HuH-7.5 (cell line): Measurements from ENCODE around the gene RGS14.
"Not testable (repeated sequence)": the region's sequence is repeated elsewhere in the genome, so short reads cannot be mapped to it uniquely, and the experiment has no call there.

ENCODE experiments used
- DNase-seq: peaks from one replicate; pipeline ENCODE4 v3.0.0; 2011; ENCODE audit warnings: low spot score

RGS14 gene

DNA sequence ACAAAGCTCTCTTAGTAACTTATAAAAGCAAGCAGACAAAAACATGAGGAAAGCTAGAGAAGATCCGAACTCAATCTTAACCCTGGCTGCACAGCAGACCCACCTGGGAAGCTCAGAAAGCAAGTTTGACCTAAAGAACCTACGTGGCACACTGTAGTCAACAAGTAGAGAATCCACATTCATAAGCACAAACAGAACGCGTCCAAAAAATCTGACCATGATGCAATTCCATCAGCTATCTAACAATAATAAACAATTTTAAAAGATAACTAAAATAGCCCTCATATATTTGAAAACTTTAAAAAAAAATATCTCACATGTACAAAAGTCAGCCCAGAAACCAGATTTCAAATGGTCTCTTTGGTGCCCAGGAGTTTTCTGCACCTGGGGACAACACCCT lies 10.9 kb upstream of the RGS14 start:
- no peak for DNase-seq

DNA sequence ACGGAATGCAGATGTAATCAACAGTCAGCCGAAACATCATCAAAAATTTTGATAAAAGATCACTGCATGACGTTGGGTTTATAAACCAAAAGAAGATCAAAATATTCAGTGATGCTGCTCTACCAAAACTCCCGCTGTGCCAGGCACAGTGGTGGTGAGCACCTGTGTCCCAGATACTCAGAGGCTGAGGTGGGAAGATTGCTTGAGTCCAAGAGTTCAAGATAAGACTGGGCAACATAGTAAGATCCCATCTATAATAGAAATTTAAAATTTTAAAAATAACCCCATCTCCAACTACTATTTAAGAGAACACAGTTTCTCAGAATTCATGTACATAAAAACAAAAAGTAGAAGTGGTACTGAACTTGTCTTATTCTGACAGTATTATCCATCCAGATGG lies 10.0 kb upstream of the RGS14 start:
- DNase-seq, result no peak

DNA sequence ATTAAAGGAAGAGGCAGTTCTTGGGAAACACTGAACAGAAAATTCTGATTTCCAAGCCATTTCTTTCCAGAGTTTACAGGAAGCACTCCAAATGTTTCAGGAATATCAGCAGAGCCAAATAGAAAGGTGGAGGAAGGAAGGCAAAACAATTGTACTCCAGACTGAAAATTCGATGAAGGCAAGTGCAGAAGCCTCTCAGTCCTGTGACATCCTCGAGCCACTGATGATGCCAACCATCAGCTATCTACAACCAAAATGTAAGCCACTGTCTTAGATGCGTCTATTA lies 8.4 kb upstream of the RGS14 start:
- DNase-seq, result no peak

DNA sequence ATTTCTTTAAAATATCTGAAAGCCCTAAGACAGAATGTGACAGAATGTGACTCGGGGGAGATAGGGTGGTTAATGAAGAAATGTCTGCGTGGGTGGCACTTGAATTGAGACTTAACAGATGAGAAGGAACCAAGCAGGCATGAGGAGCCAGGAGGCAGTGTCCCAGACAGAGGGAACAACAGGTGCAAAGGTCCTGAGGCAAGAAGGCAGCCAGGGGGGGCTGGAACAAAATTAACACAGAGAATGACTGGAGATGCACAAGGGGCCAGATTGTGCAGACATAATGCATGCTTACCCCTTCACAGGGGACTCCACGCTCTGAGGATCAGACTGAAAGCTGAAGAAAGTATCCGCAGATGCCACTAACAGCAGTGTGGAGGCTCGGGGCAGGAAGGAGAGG lies 8.0 kb upstream of the RGS14 start:
- DNase-seq, result no peak

DNA sequence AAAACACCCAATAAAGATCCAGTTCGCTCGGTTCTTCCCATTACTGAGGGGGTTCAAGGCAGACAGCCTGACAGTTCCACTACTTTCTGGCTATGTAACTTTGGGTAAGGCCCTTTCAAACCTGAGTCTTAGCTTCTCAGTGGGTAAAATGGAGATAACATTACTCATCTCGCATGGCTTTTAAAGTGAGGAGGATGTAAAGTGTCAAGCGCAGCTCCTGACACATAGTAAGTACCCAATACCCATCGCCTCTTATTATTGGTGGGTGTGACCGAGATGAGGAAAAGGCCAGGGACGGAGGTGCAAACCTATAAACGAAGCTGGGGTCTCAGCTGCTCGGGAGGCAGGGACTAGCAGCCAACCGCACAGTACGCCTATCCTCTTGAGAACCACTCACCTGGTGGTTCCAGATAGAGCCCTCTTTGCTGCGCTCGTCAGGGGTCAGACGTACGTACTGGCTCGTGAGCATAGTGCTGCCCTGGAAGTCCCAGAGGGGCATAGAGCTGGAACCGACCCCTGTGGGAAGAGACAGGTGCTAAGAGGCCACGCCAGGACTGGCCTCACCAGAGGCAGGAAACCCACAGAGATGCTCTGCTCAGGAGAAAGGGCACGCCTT lies 6.8 kb upstream of the RGS14 start:
- no peak for DNase-seq

DNA sequence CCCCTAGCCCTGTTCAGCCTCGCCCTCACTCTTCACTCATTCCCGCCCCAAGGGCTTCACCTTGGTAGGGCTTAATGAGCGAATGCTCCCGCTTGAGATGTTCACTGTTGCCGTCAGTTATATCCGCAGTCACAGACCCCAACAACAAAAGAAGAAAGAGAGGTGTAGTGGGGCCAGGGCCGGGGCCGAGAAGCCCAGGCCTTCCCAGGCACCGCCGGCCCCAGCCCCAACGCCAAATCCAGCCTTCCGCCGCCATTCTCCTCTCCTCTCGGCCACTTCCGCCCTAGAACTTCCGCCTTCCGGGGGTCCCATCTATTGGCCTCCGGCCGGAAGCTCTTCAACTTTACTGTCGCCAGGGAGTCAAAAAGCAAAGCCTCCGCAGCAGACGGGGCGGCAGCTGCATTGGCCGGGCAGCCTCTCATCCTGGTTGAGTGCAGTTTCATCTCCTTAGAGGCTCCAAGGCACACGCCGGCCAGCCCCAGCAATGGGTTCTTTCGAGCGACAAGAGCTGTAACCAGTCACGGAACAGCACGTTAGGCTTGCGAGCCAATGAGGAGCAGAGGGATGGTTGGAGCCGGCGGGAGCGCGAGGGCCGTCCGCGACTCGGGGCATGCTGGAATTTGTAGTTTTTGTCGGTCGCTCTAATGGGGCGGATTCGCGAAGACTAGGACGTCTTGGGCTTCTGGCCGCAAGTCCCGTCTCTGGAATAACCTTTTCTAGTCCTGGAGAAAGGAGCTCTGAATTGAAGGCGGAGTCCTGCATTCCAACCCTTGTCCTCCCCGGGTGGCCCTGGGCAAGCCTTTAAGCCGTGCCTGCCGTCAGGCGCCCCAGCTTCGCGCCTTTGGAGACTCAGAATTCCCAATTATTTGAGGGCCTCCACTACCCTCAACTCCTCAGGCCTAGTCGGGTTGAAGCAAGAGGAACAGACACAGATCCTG lies 6.1 kb upstream of the RGS14 start, which contains the start of gene LMAN2:
TSS of gene LMAN2 (minus strand) at position 277 of the 938 bp plus-strand sequence. CDS start at position 256, 21 bp downstream.
- peak; percentile 95 for DNase-seq

DNA sequence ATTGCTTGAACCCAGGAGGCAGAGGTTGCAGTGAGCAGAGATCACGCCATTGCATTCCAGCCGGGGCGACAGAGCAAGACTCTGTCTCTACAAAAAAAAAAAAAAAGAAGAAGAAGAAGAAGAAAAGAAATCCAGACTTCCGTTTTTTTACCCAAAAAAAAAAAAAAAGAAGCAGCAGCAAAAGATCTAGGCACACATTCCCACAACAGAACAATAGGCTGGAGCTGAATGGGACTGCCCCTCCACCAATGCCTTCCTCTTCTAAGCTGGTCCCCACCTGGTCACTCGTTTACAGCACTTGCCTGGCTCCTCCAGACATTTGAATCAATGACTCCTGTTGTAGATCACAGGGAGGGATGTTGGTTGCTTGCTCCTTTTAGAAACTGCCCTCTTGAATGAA lies 4.6 kb upstream of the RGS14 start:
- no peak for DNase-seq

DNA sequence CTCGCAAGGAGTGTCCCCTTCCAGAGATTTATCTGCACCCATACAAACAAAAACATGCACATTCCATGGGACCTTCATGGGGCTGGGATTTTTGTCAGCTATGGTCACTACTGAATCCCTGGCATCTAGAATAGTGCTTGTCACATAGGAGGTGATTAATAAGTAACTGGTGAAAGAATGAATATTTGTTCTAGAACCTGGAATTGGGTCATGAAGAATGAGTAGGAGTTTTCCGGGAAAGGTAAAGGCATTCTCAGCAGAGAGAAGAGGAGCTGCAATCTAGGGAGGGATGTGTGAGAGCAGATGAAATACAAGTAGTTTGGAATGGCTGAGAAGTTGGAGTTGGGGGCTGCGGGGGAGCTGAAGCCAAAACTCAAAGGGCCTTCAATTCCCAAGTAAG lies 3.5 kb upstream of the RGS14 start:
- DNase-seq, result no peak

DNA sequence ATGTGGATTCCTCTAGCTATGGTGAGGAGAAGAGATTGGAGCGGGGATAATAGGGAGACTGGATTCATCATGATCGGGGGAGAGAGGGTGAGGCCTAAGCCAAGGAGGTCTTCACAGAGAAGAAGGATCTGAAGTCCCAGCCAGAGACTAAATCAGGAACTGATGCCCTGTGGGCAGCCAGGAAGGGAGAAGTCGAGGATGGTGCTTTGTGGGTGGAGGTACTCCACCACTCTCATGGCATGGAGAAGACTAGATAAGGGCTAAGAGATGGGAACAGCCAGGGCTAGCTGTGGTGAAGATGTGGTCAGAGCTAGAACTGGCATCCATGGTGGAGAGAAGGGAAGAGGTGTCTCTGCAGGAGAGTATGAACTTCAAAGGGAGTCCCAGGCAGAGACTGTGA lies 3.0 kb upstream of the RGS14 start:
- DNase-seq, result no peak

DNA sequence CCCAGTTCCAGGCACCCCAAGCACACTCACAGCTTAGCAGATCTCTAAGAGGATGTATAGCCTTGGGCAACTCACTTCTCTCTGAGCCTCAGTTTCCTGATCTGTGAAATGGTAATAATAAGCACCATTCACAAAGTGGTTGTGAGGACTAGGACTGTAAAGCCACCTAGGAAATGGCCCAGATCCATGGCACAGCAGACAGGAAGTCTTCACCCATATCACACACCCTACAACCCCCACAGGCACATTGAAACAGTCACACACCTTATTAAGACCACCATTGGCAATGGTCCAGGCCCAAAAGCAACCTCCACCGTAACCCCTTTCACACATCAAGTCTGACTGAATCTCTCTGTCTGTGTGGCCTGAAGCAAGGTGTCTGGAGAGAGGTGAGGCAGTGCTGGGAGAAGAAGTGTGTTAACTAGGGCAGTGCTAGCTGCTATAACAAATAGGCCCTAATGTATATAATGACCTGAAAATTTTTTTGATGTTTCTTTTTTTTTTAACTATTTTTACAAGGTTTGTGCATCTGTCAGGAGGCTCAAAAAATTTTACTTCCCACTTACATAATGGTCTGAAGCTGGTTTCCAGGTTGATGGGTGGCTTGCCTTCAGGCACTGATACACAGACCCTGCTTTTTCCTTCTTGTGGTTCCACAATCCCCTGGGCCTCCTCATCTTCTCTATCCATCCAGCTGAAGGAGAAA lies 2.4 kb upstream of the RGS14 start:
- DNase-seq, result no peak

DNA sequence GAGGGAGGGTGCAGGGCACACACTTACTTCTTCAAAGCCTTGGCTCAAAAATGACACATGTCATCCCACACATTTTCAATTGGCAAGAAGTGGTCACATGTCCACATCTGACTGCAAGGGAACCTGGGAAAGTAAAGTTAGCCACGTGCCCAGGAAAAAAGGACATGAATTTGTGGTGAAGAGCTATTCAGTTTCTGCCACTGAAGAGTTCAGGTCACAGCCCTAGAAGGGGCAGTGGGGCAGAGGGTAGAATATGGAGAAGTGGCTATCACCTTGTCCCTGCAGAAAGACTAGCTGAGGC lies 1.9 kb upstream of the RGS14 start:
- DNase-seq, result no peak

DNA sequence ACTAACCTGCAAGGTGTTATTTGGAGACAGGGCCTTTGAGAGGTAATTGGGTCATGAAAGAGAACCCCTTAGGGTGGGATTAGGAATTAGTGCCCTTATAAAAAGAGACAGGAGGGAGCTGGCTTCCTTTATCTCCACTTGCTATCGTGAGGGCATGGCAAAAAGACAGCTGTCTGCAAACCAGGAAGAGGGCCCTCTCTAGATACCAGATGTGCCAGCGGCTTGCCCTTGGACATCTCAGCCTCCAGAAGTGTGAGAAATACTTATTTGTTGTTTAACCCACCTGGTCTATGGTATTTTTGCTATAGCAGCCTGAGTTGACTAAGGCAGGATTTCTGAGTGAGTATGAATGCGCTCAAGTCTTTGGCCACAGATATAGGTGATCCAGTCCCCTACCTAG lies 978 bp upstream of the RGS14 start:
- no peak for DNase-seq

DNA sequence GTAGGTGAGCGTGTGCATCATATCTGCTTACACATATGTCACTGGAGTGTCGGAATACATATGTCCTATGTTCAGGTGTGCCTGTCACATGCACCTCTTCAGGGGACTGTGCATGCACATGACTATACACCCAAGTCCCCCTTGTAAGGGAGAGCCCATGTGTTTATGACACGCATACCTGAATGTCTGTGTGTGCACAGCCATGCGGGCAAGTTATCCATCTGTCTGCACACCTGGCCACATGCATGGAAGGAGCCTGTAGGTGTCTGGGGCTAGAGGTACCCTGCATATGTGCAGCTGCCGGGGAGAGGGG lies 622 bp upstream of the RGS14 start:
- no peak for DNase-seq

DNA sequence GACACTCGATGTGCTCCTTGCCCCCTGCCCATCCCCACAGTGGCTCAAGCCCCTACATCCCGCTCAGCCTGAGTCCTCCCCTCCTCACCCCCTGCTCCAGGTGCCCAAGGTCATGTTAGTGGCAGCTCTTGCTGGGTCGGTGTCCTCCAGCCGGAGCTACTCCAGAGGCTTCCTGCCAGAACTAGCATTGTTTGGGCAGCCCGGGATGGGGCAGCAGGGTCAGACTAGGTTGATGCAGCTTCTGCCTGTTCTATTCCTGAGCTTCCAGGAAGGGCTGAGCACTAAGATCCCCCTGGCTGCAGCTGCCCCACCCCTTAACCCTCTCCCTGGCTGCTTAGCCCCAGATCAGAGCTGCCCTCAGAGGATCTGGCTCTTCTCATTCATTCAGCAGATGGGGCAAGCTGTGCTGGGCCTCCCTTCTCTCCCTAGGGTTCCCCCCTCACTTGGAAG lies 671 bp downstream of the RGS14 start:
- no peak for DNase-seq

DNA sequence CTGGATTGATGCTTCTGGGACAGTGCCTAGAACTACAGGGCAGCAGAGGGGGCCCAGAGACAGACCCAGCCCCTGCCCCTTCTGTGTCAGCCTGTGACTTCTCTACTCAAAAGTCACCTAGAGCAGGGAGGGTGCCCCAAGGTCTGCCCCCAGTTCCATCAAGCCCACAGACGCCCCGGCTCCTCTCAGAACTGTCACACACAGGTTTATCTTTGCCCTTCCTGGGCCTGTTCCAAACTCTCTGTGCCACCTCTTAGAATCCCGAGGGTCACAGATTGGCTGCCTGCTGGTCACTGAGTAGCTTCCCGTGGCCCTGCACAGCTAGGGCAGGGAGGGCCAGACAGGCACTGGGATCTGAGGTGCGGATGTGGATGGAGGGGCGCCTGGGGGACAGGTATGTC lies 1.7 kb downstream of the RGS14 start:
- no peak for DNase-seq

DNA sequence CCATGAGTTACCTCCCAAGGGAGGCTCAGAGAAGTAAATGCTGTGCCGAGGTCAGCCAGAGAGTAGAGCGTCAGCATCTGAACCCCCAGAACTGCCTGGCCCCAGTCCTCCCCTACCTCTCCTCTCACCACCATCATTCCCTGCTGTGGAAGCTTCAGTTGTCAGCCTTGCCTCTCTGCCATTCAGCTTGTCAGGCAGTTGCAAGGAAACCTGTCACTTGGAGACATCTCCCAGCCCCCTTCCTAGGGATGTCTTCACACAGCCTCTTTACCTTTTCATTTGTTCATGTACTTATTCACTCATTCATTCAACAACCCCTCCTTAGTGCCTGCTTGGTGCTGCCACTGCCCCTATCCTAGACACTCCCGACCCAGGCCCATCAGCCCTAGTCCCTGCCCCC lies 2.1 kb downstream of the RGS14 start:
- no peak for DNase-seq

DNA sequence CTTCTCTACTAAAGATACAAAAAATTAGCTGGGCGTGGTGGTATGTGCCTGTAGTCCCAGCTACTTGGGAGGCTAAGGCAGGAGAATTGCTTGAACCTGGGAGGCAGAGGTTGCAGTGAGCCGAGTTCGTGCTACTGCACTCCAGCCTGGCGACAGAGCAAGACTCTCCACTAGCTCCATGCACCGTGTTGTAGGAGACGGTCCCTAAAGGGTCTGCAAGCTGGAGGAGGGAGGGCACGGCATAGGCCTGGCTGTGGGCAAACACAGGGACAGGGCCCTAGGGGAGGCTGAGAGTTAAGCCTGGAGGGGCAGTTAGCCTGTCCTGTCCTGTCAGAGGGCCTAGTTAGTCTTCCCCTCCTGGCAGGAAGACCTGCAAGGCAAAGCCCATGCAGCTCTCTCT lies 3.0 kb downstream of the RGS14 start:
- DNase-seq, result not testable (repeated sequence)

DNA sequence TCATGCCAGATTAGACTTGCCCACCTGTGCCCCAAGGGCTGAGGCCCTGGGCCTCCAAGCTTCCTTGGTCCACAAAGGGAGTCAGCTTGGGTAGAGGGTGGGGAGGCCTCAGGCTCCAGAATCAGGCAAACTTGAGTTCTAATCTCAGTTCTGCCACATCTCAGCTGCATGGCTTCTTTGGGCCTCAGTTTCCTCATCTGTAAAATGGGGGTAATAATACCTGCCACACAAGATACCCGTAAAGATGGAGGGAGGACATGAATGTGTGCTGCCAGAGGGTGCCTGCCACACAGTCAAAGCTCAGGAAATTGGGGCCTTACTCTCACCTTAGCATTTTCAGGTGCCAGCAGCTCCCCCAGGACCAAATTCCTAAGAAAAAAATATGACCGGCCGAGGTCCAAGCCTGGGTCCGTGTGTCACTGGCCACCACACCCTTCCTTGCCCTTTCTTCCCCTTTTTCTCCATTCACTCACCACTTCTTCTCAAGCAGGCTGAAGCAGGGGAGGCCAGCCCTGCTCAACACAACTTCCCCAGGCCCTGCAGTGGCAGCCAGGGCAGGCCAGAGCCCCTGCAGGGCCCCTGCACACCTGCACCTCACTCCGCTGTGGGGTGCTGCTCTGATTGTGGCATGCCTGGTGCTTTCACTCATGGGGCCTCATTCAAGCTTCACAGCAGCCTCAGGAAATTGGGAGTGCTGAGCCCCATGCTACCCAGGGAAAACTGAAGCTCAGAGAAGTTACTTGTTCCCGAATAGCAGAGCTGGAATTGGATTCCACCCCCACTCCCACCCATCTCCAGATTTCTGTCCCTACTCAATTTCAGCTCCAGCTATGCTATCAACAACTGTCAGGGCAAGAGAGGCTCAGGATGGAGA lies 3.9 kb downstream of the RGS14 start:
- DNase-seq, result no peak

DNA sequence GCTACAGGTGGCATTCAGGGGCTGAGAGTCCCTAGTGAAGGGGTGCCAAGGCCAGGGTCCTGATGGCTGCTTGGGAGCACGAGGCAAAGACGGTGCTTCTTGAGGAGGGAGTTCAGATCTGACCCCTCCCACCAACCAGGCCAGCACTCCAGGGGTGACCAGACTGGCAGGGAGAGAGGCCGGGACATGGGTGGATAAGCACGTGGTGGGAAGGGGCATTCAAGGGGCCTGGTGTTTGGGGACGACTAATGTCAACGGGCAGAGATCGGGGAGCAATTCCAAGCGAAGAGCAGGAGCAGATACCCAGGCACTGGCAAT lies 4.5 kb downstream of the RGS14 start:
- DNase-seq, result no peak

DNA sequence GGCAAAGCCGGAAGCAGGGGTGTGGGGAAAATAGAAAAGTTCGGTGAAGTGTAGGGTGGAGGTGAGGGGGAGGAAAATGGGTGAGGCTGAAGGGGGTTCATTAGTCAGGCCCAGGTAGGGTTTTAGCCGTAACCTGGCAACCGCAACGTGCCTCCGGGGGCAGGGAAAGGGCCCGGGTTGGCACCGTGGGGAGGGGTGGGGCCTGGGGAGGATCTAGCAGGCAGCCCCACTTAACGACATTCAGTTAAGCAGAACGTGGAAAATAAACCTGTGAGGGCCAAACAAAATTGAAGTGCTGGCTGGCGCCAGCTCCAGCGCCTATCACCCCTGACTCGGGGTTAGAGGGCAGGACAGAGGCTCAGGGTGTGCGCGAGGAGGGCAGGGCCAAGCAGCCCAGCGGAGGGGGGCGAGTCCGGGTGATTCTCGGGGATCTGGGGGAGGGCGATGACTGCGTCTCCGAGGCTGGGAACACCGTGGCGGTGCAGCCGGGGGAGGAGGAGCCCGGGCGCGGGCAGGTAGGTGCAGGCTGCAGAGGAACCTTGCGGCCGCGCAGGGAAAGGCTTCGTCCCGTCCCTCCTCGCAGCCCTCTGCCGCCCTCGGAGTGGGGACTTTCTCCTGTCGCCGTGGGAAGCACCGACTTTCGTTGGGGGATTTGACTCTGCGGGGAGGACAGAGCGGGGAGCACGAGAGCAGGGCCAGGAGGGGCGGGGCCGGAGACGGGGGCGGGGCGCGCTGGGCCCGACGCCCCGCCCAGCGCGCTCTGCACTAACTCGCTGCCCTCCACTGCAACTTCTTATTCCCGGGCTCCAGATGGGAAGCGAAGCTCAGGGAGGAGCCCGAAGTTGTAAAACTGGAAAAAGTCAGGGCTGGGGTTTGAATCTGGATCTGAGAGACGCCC lies 5.1 kb downstream of the RGS14 start:
- peak; percentile 90 for DNase-seq

DNA sequence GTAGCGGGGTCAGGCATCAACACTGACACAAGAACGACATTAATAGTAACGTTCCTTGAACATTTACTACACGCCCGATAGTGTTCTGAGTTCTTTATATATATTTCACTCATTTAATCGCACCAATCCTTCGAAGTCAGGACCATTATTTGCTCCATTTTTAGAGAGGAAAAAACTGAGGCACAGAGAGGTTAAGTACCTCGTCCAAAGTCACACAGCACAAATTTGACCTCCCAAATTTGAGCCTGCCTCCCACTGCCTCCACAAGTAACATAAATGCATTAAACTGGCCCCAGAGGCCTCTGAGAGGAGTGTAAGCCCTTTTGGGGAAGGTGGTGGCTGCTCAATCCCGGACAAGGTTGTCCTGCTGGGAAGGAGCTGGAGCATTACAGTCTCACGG lies 5.8 kb downstream of the RGS14 start:
- no peak for DNase-seq
